K562 (cell line): ENCODE results near the gene HIVEP3. TPM values are rescaled to one million over a fixed set of nuclear protein-coding genes. Genes with fewer than 3 reads are reported as not detected.
A peak's percentile ranks its signal among the peaks of the same experiment; 100 is the strongest.

ENCODE experiments used
- ARHGAP35 ChIP-seq: fragments of 450-650 bp; IDR thresholded peaks from 2 replicates; pipeline ENCODE4 v1.6.1; 2018; ENCODE audit not compliant: partially characterized antibody
- ATF7 ChIP-seq: fragments of 450-650 bp; IDR thresholded peaks from 2 replicates; pipeline ENCODE4 v1.7.1; 2014; ENCODE audit warnings: mild to moderate bottlenecking, moderate library complexity
- CAMTA2 ChIP-seq: fragments of 250-450 bp; sonication (Bioruptor Pico); conservative IDR thresholded peaks from 2 replicates; pipeline ENCODE4 v1.5.1; 2022
- CCAR2 ChIP-seq: fragments of 200-400 bp; formaldehyde crosslinking; IDR thresholded peaks from 2 replicates; pipeline ENCODE4 v1.6.1; 2017; ENCODE audit warnings: mild to moderate bottlenecking, low read depth, low read length
- CHCHD3 ChIP-seq: fragments of 250-450 bp; sonication (Bioruptor Pico); IDR thresholded peaks from 2 replicates; pipeline ENCODE4 v2.1.2; 2022; ENCODE audit warnings: mild to moderate bottlenecking
- FOXJ2 ChIP-seq: fragments of 200-800 bp; sonication (Bioruptor generic); IDR thresholded peaks from 2 replicates; pipeline ENCODE4 v1.6.1; 2016; ENCODE audit warnings: missing genetic modification characterization, missing compliant biosample characterization
- HSF4 ChIP-seq: fragments of 250-450 bp; sonication (Bioruptor Pico); IDR thresholded peaks from 2 replicates; pipeline ENCODE4 v2.1.2; 2022; ENCODE audit warnings: mild to moderate bottlenecking, moderate library complexity, borderline replicate concordance
- MYNN ChIP-seq, 2 experiments: sonication (generic); formaldehyde crosslinking in 1 of 2; IDR thresholded peaks; 2 replicates each; pipeline versions ENCODE4 v1.5.0 to v1.6.1; 2016 to 2020; ENCODE audit warnings: antibody characterized with exemption in 1 of 2, missing genetic modification reagents in 1 of 2
- SETDB1 ChIP-seq: IDR thresholded peaks from one replicate; pipeline ENCODE4 v1.6.1; 2012; ENCODE audit warnings: low read length, control low read depth, inconsistent platforms
- TAF15 ChIP-seq: fragments of 200-400 bp; formaldehyde crosslinking; IDR thresholded peaks from 2 replicates; pipeline ENCODE4 v1.6.1; 2017; ENCODE audit warnings: mild to moderate bottlenecking, low read depth, low read length, moderate library complexity
- TAL1 ChIP-seq: fragments of 450-650 bp; IDR thresholded peaks from 2 replicates; pipeline ENCODE4 v1.6.1; 2016; ENCODE audit warnings: mild to moderate bottlenecking
- TOE1 ChIP-seq, 2 experiments: fragments of 450-650 bp in 1 of 2; sonication (generic) in 1 of 2; formaldehyde crosslinking in 1 of 2; IDR thresholded peaks; 2 replicates each; pipeline versions ENCODE4 v1.7.1 to v1.8.0; 2016 to 2022; ENCODE audit warnings: borderline replicate concordance in 2 of 2, mild to moderate bottlenecking in 2 of 2, antibody characterized with exemption in 1 of 2, inconsistent platforms in 1 of 2, low read depth in 1 of 2, missing genetic modification reagents in 1 of 2, moderate library complexity in 1 of 2
- U2AF1 ChIP-seq: fragments of 200-400 bp; formaldehyde crosslinking; optimal IDR thresholded peaks from 2 replicates; pipeline ENCODE3; 2017; ENCODE audit warnings: mild to moderate bottlenecking, low read depth, low read length, moderate library complexity
- ZBTB5 ChIP-seq: fragments of 450-650 bp; IDR thresholded peaks from 2 replicates; pipeline ENCODE4 v1.6.1; 2017; ENCODE audit warnings: antibody characterized with exemption
- ZNF3 ChIP-seq: fragments of 250-450 bp; sonication (Bioruptor Pico); IDR thresholded peaks from 2 replicates; pipeline ENCODE4 v1.5.0; 2021; ENCODE audit warnings: mild to moderate bottlenecking, moderate library complexity
- ZNF431 ChIP-seq: sonication (generic); formaldehyde crosslinking; IDR thresholded peaks from 2 replicates; pipeline ENCODE4 v1.8.0; 2022; ENCODE audit warnings: mild to moderate bottlenecking, missing genetic modification reagents
- ZNF717 ChIP-seq: fragments of 250-450 bp; sonication (Bioruptor Pico); IDR thresholded peaks from 2 replicates; pipeline ENCODE4 v1.5.0; 2021
- ZNF75A ChIP-seq: fragments of 450-650 bp; formaldehyde crosslinking; IDR thresholded peaks from 2 replicates; pipeline ENCODE4 v1.4.0; 2020; ENCODE audit warnings: mild to moderate bottlenecking
- ZNF830 ChIP-seq: fragments of 250-450 bp; sonication (Bioruptor Pico); IDR thresholded peaks from 2 replicates; pipeline ENCODE4 v1.5.0; 2021; ENCODE audit warnings: mild to moderate bottlenecking
- polyA plus RNA-seq, 8 experiments: library from polyadenylated mRNA; depleted of rRNA in 4 of 8; stranded (reverse) in 5 of 8; unstranded in 3 of 8; fragments of >200 nt; fragmentation: Nextera tagmentation in 2 of 8; fragmentation: Illumina TruSeq in 1 of 8; extraction: Ambion mirVana in 2 of 8; extraction: Trizol in 1 of 8; gene quantifications; 2 replicates each; pipeline versions ENCODE4 v1.2.1 to v1.2.3, GENCODE V29; 2011 to 2014; ENCODE audit warnings: inconsistent platforms in 1 of 8, missing spikeins in 1 of 8
- total RNA-seq, 7 experiments: library from RNA; depleted of rRNA in 6 of 7; stranded (reverse); fragments of >200 nt in 6 of 7; fragmentation: Illumina TruSeq in 2 of 7; extraction: Trizol in 2 of 7; gene quantifications; 2 replicates each; pipeline versions ENCODE4 v1.2.1 to v1.2.3, GENCODE V29; 2011 to 2021; ENCODE audit warnings: low replicate concordance in 1 of 7
- TF ChIP-seq, protein P1 (sequence below): fragments of 450-650 bp; formaldehyde crosslinking; IDR thresholded peaks from 2 replicates; pipeline ENCODE4 v1.4.0; 2022; ENCODE audit warnings: missing genetic modification characterization
- TF ChIP-seq, protein P2 (sequence below): fragments of 250-450 bp; sonication (Bioruptor Pico); IDR thresholded peaks from 2 replicates; pipeline ENCODE4 v1.5.1; 2021; ENCODE audit warnings: mild to moderate bottlenecking
- TF ChIP-seq, protein P3 (sequence below): fragments of 200-800 bp; sonication (Bioruptor generic); IDR thresholded peaks from 2 replicates; pipeline ENCODE4 v1.6.1; 2017; ENCODE audit warnings: missing genetic modification characterization, missing compliant biosample characterization
- TF ChIP-seq, protein P4 (sequence below), 2 experiments: IDR thresholded peaks; 2 replicates each; pipeline ENCODE4 v1.6.1; 2011; ENCODE audit warnings: borderline replicate concordance in 1 of 2, control low read depth in 1 of 2, low read depth in 1 of 2, low read length in 1 of 2, mild to moderate bottlenecking in 1 of 2, mixed read lengths in 1 of 2, moderate library complexity in 1 of 2; ENCODE audit not compliant: insufficient read depth in 1 of 2, insufficient read length in 1 of 2, poor library complexity in 1 of 2, severe bottlenecking in 1 of 2; ENCODE audit errors: extremely low read depth in 1 of 2

Gene HIVEP3
- total and polyA plus RNA-seq, 9 of the 15 experiments (the other 6 are each of a cell fraction or from before 2014, with no cell fraction given): 0.09 to 0.58 (median 0.34) TPM; not detected in 1

- no peak for TF ChIP-seq ZNF830 (CRISPR knock-in tag)
- no peak for TF ChIP-seq ZBTB5
- no peak for TF ChIP-seq ZNF3 (CRISPR knock-in tag)
- TF ChIP-seq ZNF431 (CRISPR knock-in tag): no peak
- TF ChIP-seq MYNN (IDR thresholded peaks at IDR 0.05): no peak
- no peak for TF ChIP-seq MYNN (CRISPR knock-in tag; IDR thresholded peaks at IDR 0.05)
- no peak for TF ChIP-seq CCAR2
- TF ChIP-seq FOXJ2 (tag): no peak
- TF ChIP-seq, protein P1, sequence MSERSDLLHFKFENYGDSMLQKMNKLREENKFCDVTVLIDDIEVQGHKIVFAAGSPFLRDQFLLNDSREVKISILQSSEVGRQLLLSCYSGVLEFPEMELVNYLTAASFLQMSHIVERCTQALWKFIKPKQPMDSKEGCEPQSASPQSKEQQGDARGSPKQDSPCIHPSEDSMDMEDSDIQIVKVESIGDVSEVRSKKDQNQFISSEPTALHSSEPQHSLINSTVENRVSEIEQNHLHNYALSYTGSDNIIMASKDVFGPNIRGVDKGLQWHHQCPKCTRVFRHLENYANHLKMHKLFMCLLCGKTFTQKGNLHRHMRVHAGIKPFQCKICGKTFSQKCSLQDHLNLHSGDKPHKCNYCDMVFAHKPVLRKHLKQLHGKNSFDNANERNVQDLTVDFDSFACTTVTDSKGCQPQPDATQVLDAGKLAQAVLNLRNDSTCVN (CRISPR knock-in tag): no peak
- TF ChIP-seq TAL1: no peak
- no peak for TF ChIP-seq SETDB1
- no peak for TF ChIP-seq HSF4 (CRISPR knock-in tag)
- TF ChIP-seq ARHGAP35: no peak
- TF ChIP-seq U2AF1: no peak
- TF ChIP-seq ZNF75A (CRISPR knock-in tag): no peak
- no peak for TF ChIP-seq CHCHD3 (CRISPR knock-in tag)
- TF ChIP-seq, protein P2, sequence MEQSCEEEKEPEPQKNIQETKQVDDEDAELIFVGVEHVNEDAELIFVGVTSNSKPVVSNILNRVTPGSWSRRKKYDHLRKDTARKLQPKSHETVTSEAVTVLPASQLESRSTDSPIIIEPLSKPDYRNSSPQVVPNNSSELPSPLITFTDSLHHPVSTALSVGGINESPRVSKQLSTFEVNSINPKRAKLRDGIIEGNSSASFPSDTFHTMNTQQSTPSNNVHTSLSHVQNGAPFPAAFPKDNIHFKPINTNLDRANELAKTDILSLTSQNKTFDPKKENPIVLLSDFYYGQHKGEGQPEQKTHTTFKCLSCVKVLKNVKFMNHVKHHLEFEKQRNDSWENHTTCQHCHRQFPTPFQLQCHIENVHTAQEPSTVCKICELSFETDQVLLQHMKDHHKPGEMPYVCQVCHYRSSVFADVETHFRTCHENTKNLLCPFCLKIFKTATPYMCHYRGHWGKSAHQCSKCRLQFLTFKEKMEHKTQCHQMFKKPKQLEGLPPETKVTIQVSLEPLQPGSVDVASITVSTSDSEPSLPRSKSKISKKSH (CRISPR knock-in tag): no peak
- TF ChIP-seq CAMTA2: no peak
- no peak for TF ChIP-seq TOE1 (IDR thresholded peaks at IDR 0.05; ENCODE audit: borderline replicate concordance)
- TF ChIP-seq TOE1 (CRISPR knock-in tag; IDR thresholded peaks at IDR 0.05; ENCODE audit: borderline replicate concordance, low read depth): no peak
- no peak for TF ChIP-seq ZNF717 (CRISPR knock-in tag)
- TF ChIP-seq ATF7: 0 out of 2 replicates have a peak, but pooled peaks have one; percentile 43
- TF ChIP-seq TAF15: no peak
- TF ChIP-seq, protein P3, sequence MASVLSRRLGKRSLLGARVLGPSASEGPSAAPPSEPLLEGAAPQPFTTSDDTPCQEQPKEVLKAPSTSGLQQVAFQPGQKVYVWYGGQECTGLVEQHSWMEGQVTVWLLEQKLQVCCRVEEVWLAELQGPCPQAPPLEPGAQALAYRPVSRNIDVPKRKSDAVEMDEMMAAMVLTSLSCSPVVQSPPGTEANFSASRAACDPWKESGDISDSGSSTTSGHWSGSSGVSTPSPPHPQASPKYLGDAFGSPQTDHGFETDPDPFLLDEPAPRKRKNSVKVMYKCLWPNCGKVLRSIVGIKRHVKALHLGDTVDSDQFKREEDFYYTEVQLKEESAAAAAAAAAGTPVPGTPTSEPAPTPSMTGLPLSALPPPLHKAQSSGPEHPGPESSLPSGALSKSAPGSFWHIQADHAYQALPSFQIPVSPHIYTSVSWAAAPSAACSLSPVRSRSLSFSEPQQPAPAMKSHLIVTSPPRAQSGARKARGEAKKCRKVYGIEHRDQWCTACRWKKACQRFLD (CRISPR knock-in tag): no peak
- TF ChIP-seq, protein P4, sequence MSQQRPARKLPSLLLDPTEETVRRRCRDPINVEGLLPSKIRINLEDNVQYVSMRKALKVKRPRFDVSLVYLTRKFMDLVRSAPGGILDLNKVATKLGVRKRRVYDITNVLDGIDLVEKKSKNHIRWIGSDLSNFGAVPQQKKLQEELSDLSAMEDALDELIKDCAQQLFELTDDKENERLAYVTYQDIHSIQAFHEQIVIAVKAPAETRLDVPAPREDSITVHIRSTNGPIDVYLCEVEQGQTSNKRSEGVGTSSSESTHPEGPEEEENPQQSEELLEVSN (IDR thresholded peaks at IDR 0.05; ENCODE audit: borderline replicate concordance in 1 of 2, extremely low read depth in 1 of 2, insufficient read depth in 1 of 2, insufficient read length in 1 of 2, low read depth in 1 of 2, low read length in 1 of 2, poor library complexity in 1 of 2, severe bottlenecking in 1 of 2): no peak
These were observed 16.6 kb downstream of the HIVEP3 start (continued) for GRCh38 chr1:41902159-41902577.
